T-helper 1 cell treated with Interleukin-12 subunit alpha and Interleukin-12 subunit beta and Interleukin-4 antibody, amounts not matched to agents 30 ng/mL and 1 ng/mL, for 36 hours (primary cell): Measurements from ENCODE around the gene PXYLP1. TPM values are rescaled to one million over a fixed set of nuclear protein-coding genes. Genes with fewer than 3 reads are reported as not detected.
"Not testable (repeated sequence)": the region's sequence is repeated elsewhere in the genome, so short reads cannot be mapped to it uniquely, and the experiment has no call there.

ENCODE experiments used
- intact Hi-C: fragments of 100-400 bp; cut with micrococcal nuclease; formaldehyde crosslinking; loops from one replicate; pipeline ENCODE4 v1.15.1; 2024
- total RNA-seq: library from RNA; stranded (reverse); gene quantifications from 2 replicates; pipeline ENCODE4 v1.2.3, GENCODE V29; 2022

PXYLP1 gene, protein sequence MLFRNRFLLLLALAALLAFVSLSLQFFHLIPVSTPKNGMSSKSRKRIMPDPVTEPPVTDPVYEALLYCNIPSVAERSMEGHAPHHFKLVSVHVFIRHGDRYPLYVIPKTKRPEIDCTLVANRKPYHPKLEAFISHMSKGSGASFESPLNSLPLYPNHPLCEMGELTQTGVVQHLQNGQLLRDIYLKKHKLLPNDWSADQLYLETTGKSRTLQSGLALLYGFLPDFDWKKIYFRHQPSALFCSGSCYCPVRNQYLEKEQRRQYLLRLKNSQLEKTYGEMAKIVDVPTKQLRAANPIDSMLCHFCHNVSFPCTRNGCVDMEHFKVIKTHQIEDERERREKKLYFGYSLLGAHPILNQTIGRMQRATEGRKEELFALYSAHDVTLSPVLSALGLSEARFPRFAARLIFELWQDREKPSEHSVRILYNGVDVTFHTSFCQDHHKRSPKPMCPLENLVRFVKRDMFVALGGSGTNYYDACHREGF
- 17.1 and 18.9 TPM in 2 replicates for total RNA-seq

DNA sequence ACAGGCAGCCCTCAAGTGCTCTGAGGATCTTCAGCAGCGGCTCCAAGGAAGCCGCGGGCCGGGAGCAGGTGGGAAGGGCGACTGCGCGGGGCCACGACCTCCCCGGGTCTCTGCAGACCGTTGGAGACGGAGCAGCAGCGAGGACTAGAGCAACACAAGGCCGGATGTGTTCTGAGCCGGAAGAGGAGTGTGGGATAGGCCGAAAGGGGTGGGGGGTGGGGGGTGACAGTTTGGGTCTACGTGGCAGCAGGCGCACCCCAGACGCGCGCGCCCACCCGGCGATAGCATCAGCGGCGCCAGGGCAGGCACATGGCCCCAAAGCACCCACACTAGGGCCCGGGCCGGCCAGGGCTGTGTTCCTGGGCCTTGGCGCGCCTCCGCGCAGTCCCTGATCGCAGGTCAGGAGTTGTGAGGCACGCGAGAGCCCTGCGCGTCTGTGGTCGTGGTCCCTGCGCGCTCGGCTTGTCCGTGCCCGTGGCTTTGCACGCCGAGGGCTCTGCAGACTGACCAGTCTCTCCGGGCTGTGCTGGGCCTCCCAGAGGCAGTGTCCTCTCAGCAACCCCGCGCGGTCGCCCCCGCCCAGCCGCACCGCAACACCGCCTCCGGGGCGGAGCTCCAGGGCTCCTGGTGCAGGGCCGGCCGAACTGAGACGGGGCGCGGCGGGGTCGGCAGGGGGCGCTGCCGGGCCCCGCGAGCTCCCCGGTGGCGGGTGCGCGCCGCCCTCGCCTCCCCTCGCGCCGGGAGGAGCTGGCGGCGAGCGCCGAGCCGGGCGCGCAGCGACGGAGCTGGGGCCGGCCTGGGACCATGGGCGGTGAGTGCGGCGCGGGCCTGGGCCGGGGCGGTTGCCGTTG is at the start of gene PXYLP1:
Gene PXYLP1 (plus strand): TSS at position 725 of the 851 bp plus-strand sequence. CDS start 28,351 bp downstream, outside the sequence.
- intact Hi-C loops: loop anchor here (1.0 to 5.0 kb wide), 17 partner anchors 25 to 1769 kb away; partner anchors contain the start of genes ATP1B3, RASA2, RNF7 and SLC25A36

DNA sequence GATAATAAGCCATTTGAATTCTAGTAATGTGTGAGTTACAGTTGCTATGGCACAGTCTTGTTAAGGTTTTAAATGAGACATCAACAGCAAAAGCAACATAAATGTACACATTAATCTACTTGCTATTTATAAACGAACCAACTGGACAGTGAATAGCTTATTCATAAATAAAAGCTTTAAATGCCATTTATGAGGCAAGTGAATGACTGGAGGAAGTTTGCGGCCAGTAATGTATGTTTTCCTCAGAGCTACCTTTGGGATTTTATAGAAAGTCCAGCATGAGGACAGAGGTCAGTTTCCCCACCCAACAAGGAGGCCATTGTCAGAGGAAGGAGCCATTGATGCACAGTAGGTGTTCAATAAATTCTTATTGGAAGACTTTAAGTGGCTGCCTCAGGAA is 48.0 kb upstream of the PXYLP1 start:
- intact Hi-C loops: no loop called here

DNA sequence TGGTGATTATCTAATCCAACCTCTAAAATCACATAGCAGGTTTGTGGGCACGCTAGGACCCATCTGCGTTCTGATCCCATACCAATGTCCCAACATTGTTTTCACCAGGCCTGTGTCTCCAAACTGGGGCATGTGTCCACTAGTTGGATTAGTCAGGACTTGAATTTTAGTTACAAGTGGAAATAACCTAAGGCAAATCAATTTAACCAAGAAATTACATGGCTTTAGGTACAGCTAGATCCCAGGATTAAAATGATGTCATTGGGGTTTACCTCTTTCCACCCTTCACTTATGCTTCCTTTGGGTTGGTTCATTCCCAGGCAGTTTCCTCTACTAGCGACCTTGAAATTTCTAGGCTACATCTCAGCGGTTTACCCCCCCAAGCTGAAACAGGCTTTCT is 47.2 kb upstream of the PXYLP1 start:
- intact Hi-C loops: no loop called here

DNA sequence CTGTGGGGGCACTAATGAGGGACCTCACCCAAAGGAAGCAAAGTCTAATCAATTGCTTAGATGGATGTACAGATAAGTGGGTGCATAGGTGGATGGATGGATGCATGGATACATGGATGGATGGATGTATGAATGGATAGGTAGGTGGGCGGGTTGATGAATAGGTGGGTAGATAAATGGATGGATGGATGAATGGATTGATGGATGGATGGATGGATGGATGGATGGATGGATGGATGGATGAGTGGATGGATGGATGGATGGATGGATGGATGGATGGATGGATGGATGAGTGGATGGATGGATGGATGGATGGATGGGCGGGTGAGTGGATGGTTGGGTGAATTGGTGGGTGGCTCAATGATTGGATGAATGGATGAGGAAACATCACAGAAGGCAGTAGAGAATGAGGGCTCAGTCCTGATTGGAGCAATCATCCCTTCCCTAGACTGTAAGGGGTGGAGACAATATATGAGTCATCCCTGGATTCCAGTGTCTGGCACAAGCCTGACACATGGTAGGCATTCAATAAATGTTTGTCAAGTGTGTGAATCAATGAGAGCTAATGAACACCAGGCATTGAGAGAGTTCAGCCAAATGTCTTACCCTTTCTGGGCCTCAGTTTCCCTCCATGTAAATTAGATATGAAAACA is 40.4 kb upstream of the PXYLP1 start:
- intact Hi-C loops: no loop called here

DNA sequence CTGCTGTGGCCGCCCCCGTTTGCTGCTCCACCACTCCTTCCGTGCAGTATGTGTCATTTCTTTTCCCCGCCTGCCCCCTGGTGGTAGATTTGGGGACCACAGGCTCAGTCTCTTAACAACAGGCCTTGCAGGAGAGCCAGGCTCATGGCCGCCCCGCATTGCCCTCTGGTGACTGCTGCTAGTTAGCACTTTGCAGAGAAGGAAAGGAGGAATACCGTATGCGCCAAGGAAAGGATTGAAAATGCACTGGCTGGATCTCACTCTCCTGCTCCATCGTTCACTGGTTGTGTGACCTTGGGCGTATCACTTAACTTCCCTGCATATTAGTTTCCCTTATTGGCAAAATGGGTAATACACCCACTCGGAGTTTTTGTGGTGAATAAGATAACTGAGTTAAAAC is 39.3 kb upstream of the PXYLP1 start:
- intact Hi-C loops: loop anchor here (1.0 kb wide), 10 partner anchors 39 to 294 kb away; partner anchors contain the start of genes PXYLP1 and SLC25A36

DNA sequence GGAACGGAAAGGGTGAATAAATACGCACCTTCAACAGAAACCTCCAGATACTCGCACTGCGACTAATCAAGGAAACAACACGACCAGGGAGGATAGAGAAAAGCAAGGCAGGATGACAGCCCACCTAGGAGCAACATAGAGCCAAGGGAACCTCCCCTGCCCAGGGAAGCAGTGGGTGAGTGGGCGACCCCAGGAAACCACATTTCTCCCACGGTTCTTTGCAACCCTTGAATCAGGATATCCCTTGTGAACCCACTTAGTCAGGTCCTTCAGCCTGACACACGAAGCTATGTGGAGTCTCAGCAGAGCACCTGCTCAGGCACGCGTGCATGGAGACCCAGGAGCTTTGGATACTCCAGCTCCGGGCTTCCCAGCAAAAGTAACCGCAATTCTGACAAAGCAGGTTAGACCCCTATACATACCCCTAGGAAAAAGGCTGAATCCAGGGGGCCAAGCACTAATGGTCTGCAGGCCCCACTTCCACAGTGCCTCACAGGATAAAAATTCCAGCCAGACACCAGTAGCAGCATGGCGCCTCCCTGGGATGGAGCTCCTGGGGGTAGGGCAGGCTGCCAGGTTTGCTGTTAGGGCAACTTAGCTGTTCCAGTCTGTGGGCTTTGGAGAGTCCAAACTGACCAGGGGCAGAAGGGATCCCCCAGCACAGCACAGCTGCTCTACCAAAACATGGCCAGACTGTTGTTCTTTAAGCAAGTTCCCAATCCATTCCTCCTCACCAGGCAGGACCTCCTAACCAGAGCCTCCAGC is 38.4 kb upstream of the PXYLP1 start:
- intact Hi-C loops: no loop called here

DNA sequence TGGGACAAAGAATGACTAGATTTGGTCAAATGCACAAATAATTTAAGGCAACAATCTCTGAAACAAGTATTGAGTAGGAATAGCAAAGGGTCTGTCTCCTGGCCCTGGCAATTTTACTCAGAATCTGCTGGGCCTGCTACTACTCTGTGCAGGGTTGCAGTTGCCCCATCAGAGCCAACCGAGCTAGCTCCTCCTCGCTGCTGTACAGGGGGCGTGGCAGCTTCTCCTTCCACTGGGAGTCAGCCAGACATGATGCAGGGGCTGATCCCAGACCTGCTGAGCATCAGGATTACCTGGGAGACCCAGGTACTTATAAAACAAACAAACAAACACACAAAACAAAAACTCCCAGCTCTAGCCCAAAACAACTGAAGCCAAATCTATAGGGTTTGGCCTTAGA is 30.5 kb upstream of the PXYLP1 start:
- intact Hi-C loops: no loop called here

DNA sequence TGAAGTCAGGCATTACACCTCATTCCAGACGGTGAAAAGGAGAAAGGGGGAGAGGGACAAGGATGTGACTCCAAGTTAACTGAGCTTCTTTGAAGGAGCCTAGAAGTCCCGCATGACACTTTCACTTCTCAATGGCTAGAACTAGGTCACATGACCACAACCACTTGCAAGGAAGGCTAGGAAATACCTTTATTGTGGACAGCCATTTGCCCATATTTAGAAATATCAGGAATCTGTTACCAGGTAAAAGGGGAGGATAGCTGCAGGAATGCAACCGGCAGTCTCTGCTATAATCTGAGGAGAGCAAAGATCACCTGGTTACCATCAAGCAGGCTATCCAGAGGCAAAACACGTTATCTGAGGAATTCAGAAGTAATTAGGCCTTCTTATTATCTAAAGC is 28.9 kb upstream of the PXYLP1 start:
- intact Hi-C loops: no loop called here

DNA sequence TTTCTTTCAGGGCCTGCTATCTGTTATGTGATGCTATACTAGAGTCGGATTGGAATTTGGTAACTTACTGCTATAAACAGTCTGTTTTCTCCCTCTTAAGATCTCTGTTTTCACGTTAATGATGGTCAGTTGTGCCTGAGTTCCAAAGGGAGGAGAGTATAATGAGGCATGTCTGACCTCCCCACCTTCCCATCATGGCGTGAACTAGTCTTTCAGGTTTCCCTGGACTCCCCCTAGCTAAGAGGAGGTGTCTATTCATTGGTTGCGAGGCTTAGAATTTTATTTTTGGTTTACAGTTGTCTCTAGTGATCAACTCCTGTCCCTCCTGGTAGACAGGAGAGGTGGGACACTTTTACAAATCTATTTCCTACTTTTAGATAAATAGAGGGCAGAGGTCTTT is 27.8 kb upstream of the PXYLP1 start:
- intact Hi-C loops: no loop called here

DNA sequence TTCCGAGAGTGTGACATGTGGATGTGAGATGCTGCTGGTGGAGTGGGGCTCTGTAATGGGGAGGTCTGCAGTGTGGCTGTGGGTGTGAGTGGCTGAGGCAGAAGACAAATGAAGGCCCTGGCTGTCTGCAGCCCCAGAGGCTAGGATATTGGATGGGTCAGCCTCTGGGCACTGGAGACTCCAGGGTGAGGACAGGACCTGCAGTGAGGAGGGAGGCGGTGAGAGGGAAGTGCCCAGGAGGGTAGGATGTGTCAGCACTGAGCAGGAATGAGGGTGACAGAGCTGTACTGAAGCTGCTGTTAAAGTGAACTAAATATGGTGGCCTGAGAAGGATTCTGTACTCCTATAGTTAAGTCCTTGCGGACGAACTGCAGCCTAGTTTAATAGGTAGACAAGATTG is 27.3 kb upstream of the PXYLP1 start:
- intact Hi-C loops: no loop called here

DNA sequence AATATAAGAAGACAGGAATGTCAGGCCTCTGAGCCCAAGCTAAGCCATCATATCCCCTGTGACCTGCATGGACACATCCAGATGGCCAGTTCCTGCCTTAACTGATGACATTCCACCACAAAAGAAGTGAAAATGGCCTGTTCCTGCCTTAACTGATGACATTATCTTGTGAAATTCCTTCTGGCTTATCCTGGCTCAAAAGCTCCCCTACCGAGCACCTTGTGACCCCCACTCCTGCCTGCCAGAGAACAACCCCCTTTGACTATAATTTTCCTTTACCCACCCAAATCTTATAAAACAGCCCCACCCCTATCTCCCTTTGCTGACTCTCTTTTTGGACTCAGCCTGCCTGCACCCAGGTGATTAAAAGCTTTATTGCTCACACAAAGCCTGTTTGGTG is 20.3 kb upstream of the PXYLP1 start:
- intact Hi-C loops: not testable (repeated sequence)

DNA sequence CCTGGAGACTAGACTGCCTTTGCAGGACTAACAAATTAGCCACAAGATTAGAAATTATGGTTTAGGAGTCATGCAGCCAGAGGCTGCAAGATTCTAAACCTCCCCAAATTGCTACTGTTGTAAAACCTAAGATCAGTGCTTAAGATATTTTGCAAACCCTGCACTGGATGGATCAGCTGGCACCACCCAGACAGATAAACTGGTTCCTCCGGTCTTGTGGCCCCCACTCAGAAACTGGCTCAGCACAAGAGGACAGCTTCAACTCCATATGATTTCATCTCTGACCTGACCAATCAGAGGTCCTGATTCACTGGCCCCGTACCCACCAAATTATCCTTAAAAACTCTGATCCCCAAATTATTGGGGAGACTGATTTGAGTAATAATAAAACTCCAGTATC is 19.5 kb upstream of the PXYLP1 start:
- intact Hi-C loops: no loop called here

DNA sequence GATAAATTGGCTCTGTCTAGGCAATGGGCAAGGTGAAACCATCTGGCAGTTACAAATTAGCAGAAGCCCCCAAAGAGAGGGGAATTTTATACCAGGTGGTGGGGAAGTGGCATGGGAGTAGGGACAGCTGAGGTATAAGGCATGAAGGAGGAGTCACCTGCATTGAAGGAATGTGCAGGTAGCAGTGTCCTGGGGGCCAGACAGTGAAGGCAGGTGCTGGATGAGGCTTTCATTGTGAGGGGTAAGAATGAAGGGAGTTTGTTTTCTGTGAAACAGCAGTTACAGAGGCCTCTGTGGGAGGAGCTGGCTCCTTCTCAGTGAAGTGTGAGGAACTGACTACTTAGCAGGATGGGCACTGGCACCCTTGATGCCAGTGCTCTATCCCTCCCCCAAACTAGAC is 19.1 kb upstream of the PXYLP1 start:
- intact Hi-C loops: no loop called here

DNA sequence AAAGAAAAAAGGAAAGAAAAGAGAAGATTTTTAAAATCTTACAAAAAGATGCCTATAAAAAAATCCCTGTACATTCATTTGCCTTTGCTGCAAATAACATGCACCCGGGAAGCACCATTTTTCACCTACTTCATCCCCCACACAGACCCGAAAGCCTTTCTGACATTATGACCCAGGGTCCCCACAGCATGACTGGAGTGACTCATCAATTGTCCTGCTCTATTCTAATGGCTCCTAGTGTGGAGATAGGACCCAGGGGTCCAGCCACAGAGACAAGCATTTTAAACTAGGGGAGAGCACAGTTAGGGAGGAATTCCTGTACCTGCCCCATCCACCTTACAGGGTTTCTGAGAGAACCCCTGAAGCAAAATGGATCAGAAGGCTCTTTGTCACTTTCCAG is 14.7 kb upstream of the PXYLP1 start:
- intact Hi-C loops: no loop called here

DNA sequence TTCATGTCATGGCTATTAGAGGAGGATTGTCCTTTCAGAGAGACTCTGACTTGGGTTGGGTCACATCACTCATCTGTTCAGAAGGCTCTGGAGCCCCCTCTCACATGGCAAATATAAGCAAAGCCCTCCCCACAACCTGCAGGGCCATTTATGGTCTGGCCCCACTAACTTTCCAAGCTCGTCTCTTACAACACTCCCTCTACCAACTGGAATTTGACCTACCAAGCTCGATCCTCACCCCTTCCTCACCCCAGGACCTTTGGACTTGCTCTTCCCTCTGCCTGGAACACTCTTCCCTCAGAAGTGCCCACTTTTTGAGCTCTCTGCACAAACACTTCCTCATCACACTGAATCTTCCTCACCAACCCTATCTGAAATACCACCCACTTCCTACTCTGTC is 14.2 kb upstream of the PXYLP1 start:
- intact Hi-C loops: no loop called here

DNA sequence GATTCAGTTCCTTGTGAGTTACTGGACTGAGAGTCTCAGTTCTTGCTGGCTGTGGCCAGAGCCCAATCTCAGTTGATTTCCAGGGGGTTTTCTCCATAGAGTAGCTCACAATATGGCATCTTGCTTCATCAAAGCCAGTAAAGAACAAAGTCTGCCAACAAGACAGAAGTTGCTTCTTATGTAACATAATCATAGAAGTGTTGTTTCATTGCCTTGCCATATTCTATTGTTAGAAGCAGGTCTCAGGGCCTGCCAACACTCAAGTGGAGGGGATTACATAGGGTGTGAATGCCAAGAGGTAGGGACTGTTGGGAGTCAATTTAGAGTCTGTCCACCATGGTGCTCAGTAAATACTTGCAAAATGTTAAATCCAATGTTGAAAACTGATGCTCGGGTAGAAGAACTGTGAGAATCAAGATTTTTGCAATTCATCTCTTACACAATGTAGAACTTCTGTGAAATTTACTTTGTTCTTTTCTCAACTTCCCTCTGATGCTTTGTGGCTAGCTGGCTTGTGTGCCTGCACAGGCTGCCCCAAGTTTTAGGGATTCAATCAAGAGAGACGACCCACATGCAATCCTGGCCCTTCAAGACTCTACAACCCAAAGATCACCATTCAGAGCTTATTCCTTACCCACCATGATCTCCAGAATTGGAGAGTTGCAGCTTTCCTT is 13.3 kb upstream of the PXYLP1 start:
- intact Hi-C loops: no loop called here

DNA sequence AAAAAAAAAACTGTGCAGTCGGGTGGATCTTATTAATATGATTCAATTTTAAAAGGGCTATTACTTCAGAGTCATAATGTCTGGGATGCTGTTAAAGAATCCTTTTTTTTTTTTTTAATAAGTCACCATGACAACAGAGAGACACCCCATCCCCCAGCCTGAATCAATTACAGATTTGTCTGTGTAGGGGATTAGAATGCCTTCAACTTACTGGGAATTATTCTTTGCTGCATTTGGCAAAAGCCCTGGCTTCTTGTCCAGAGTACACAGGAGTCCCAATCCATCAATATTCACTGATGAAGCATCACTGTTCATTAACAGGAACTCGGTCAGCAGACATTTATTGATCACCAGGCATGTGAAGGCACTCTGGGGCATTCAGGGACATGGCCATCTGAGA is 12.7 kb upstream of the PXYLP1 start:
- intact Hi-C loops: no loop called here

DNA sequence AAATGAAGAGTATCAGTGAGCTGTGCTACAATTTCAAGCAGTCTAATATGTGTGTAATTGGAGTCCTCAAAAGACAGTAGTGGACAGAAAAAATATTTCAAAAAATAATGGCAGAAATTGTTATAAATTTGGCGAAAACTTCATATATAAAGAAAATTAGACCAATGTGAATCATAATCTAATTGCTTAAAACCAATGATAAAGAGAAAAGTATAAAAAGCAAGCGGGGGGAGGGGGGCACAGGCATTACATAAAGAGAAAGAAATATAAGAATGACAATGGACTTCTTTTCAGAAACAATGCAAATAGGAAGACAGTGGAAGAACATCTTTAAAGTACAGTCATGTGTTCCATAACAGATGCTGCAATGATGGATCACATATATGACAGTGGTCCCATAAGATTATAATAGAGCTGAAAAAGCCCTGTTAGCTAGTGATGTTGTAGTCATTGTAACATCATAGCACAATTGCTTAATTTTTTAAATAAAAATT is 7.9 kb upstream of the PXYLP1 start:
- intact Hi-C loops: no loop called here

DNA sequence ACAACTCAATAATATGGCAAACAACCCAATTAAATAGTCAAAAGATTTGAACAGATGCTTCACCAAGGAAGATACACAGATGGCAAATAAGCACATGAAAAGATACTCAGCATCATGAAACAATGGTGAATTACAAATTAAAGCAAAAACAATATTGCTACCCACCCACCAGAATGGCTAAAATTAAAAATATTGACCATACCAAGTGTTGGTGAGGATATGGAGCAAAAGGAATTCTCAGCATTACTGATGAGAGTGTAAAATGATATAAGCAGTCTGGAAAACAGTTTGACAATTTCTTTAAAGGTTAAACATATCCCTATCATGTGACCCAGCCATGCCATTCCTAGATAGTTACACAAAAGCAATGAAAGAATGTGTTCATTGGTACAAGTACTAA is 5.7 kb upstream of the PXYLP1 start:
- intact Hi-C loops: no loop called here

DNA sequence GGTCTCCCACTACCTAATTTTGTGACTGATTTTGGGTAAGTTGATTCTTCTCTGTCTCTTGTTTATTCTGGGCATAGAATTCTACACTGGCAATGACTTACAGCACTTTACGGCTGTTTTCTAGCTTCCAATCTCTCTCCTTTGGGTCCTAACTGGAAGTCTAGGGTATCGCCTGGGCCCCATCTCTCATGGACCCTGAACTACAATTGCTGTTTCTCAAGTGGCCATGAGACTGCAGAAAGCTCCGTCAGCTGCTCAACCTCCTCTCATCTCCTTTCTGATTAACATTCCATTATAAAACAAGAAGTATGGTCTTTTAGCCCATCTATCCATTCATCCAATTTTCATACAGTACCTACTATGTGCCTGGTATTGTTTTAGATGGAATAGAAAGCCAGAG is 4.4 kb upstream of the PXYLP1 start:
- intact Hi-C loops: no loop called here
